ENCODE results near the gene MTARC1.

The MTARC1 gene

GRCh38 chr1:220748089-220748934 is 38.4 kb upstream of the MTARC1 start, which contains the start of gene MTARC2:
Gene MTARC2, plus strand, starts transcription at chr1:220748322. Its CDS starts 210 bp downstream, at chr1:220748532.
- H3K4me3 ChIP-seq (ENCODE audit: low read depth, low read length): peak within 1 kb of the TSS; percentile 72
- POLR2A ChIA-PET: interaction anchor here (0.6 kb wide), 1 partner anchor 73 kb away, joined by 3 read pairs; no protein-coding TSS in a partner anchor
- no peak for TF ChIP-seq CTCF (IDR thresholded peaks at IDR 0.05; ENCODE audit: insufficient read depth, low read length, missing control alignments)
- CTCF ChIA-PET: interaction anchor here (1.4 to 4.5 kb wide), 4 partner anchors 14 to 55 kb away, joined by 4 to 36 read pairs (median 6); no protein-coding TSS in a partner anchor
- DNase-seq (ENCODE audit: low read depth, low spot score): peak; percentile 10

- POLR2A ChIA-PET: no interaction called here
- TF ChIP-seq CTCF (IDR thresholded peaks at IDR 0.05; ENCODE audit: insufficient read depth, low read length, missing control alignments): no peak
- CTCF ChIA-PET: interaction anchor here (1.4 to 4.5 kb wide), 4 partner anchors 15 to 55 kb away, joined by 4 to 36 read pairs (median 6); no protein-coding TSS in a partner anchor
- no peak for DNase-seq (ENCODE audit: low read depth, low spot score)
- peak overlapping the region; percentile 72 for H3K4me3 ChIP-seq (ENCODE audit: low read depth, low read length)
These were observed 37.8 kb upstream of the MTARC1 start for GRCh38 chr1:220748936-220749335.

GRCh38 chr1:220750131-220750515 is 36.6 kb upstream of the MTARC1 start:
- no peak for DNase-seq (ENCODE audit: low read depth, low spot score)
- TF ChIP-seq CTCF (IDR thresholded peaks at IDR 0.05; ENCODE audit: insufficient read depth, low read length, missing control alignments): no peak
- ChIA-PET POLR2A (no interaction called here), CTCF (interaction anchor here (1.0 to 4.5 kb wide), 2 partner anchors 16 to 25 kb away, joined by 3 to 36 read pairs; no protein-coding TSS in a partner anchor)
- H3K4me3 ChIP-seq (ENCODE audit: low read depth, low read length): no peak overlapping the region

GRCh38 chr1:220751111-220751510 is 35.6 kb upstream of the MTARC1 start:
- ChIA-PET POLR2A (no interaction called here), CTCF (no interaction called here)
- DNase-seq (ENCODE audit: low read depth, low spot score): no peak
- no peak for TF ChIP-seq CTCF (IDR thresholded peaks at IDR 0.05; ENCODE audit: insufficient read depth, low read length, missing control alignments)
- no peak overlapping the region for H3K4me3 ChIP-seq (ENCODE audit: low read depth, low read length)

- no peak overlapping the region for H3K4me3 ChIP-seq (ENCODE audit: low read depth, low read length)
- TF ChIP-seq CTCF (IDR thresholded peaks at IDR 0.05; ENCODE audit: insufficient read depth, low read length, missing control alignments): no peak
- no peak for DNase-seq (ENCODE audit: low read depth, low spot score)
- ChIA-PET POLR2A (no interaction called here), CTCF (interaction anchor here (1.3 to 6.7 kb wide), 3 partner anchors 20 to 473 kb away, joined by 4 to 59 read pairs (median 5); no protein-coding TSS in a partner anchor)
These were observed 32.3 kb upstream of the MTARC1 start for GRCh38 chr1:220754212-220754917.

- ChIA-PET POLR2A (no interaction called here), CTCF (interaction anchor here (1.3 to 6.7 kb wide), 3 partner anchors 20 to 474 kb away, joined by 4 to 59 read pairs (median 5); no protein-coding TSS in a partner anchor)
- no peak overlapping the region for H3K4me3 ChIP-seq (ENCODE audit: low read depth, low read length)
- TF ChIP-seq CTCF (IDR thresholded peaks at IDR 0.05; ENCODE audit: insufficient read depth, low read length, missing control alignments): no peak
- no peak for DNase-seq (ENCODE audit: low read depth, low spot score)
These were observed 31.8 kb upstream of the MTARC1 start for GRCh38 chr1:220754918-220755295.

Data from AG04449 (cell line).